Activated T-cell treated with anti-CD3 and anti-CD28 coated beads, Interleukin-2, amount 50 U/mL, for 1 hour (primary cell): ENCODE results near the gene ZDHHC14.
"Not testable (repeated sequence)": the region's sequence is repeated elsewhere in the genome, so short reads cannot be mapped to it uniquely, and the experiment has no call there.

ENCODE experiments used
- DNase-seq: peaks from one replicate; pipeline ENCODE4 v3.0.0-alpha.2; 2020

ZDHHC14 gene

GRCh38 chr6:157584036-157584435 lies 203.0 kb downstream of the ZDHHC14 start:
- DNase-seq: no peak

DNA sequence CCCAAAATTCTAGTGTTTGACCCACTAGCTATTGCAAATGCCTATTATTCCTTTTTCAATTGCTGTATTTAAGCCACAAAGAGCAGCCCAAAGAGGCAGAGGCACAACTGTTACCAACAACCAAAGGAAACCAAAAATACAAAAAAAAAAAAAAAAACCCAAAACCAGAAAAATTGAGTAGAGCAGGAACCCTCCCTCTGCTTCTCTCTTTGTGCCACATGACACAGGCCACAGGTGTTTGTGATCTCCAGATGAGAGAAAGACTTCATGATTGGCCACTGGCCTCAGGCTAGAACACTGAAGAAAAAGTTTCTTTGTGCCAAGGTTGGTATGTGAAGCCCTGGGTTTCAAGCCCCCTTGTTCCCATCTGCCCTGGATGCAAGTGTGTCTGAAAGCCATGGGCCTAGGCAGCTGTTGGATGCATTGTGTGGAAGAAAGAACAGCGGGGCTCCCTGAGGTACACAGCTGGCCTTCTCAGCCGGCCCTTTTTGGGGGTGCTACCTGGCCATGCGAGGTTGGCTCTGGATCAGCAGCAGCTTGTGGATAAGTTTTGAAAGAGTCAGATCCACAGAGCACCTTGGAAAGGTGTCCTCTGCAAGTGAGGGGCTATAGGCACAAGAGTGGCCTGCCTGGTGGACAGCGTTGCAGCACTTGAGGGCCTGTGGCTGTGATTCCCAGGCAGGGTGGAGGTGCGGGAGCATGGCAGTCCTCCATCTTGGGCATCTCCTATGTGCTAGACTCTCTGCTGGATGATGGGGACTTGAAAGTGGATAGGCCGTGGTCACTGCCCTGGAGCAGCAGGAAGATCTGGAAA lies 204.5 kb downstream of the ZDHHC14 start:
- DNase-seq: no peak

DNA sequence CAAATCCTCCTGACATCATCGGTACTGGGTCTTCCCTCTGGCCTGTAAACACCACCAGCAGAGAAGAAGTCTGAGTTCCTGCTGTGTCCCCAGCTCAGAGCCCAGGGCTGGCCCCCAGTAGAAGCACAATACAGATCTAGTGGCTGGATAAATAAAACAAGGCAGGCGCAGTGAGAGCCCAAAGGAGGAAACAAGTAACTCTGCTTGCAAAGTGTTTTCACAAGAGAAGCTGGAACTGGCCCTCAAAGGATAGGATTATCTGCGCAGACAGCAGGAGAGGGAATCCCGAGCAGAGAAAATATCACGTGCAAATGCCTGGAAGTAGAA lies 205.1 kb downstream of the ZDHHC14 start:
- no peak for DNase-seq

GRCh38 chr6:157586476-157587126 lies 205.6 kb downstream of the ZDHHC14 start:
- DNase-seq: no peak

DNA sequence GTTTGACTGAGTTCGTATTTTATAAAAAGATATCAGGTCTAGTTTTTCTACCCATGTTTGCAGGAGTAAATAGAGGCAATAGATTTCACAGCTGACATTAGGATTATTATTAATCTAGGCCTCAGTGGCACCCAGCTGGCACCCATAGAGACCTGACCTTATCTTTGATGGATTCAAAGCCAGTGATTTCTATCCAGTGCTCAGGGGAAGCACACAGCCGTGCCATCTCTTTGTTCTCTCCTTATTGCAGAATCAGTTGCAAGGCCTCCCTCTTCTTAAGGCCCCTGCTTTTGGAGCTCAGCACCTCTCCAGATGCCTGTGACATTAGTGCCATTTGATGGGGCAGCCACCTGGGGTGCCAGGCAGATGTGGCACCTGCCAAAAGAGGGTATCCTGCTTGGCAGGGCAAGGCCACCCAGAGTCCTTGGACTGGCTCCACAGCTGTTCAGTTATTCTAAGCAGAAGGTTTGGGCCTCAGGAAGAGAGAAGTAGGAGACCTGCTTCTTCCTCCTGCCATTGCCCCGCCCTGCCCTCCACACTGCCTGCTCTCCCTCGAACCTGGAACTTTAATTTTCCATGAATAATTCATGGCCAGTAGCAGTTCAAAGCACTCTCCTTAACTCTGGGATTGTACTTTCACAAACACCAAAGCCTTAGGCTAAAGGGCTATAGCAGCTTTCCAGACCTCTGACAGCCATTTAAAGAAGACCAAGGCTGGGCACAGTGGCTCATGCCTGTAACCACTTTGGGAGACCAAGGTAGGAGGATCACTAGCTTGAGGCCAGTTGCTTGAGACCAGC lies 206.3 kb downstream of the ZDHHC14 start:
- no peak for DNase-seq

- DNase-seq: not testable (repeated sequence)
These were observed 209.7 kb downstream of the ZDHHC14 start for GRCh38 chr6:157590654-157591053.

GRCh38 chr6:157592541-157592940 lies 211.6 kb downstream of the ZDHHC14 start:
- no peak for DNase-seq

DNA sequence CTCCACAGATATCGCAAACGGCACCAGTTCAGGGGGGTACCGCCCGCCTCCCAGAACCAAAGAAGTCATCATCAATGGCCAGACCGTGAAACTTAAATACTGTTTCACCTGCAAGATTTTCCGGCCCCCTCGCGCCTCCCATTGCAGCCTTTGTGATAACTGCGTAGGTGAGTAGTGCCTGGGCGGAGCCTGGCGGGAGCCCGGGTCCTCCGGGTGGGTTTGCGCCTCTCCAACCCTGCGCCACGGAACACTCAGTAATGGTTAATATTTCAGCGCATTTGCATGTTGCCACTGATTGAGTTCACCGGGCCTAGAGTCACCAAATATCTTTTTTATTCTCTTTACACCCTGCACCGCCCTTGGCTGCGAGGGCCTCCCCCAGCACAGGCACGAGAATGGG lies 212.0 kb downstream of the ZDHHC14 start:
- DNase-seq: no peak

DNA sequence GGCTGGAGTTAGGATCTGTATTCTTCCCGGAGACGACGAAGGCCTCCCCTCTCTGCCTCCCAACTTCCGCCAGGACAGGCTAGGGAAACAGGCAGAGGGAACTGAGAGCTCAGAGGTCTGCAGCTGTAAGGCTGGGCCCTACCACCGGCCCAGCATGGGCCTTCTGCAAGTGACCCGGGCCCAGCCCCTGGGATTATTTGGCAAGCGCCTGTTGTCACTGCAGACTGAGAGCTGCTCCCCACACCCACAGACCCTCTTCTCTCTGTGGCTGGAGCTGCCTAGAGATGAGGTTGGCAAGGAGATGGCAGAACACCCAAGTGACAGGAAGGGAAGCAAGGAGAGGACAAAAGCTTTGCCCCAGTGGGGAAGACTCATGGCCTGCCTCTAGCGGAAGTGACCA lies 212.6 kb downstream of the ZDHHC14 start:
- DNase-seq: no peak

DNA sequence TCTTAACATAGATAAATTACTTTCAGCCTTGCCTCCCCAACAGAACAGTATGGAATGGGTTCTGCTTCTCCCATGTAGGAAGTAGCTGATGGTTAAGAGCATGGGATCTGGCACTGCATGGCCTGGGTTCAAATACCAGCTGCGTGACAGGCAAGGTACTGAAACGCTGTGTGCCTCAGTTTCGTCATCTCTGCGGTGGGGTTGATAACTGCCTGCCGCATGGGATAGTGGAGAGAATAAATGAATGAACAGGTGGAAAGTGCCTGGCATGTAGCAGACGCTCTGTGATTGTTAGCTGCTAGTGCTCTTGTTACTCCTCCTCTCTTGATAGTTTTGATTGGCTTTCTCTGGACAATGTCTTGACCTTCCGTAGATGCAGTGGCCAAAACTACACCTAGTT lies 213.3 kb downstream of the ZDHHC14 start:
- no peak for DNase-seq

GRCh38 chr6:157595768-157596167 lies 214.8 kb downstream of the ZDHHC14 start:
- DNase-seq: no peak

DNA sequence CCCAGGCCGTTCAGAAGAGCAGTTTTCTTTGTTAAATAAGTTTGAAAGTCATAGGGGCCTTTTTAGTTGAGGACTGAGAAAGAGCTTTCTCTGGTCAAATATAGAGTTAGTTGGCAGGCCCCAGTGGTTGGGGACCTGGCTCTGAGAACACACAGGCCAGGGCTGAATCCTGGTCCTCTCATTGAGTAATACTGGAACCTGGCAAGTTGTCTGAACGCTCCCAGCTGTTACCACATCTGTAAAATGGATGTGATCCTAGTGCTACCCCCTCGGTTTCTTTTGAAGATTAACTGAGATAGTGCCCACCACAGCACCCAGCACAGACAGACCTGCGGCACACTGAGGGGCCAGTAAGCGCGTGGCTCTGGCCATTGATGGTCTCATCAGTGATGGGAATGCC lies 215.5 kb downstream of the ZDHHC14 start:
- no peak for DNase-seq

GRCh38 chr6:157596886-157597285 lies 215.9 kb downstream of the ZDHHC14 start:
- DNase-seq: no peak

DNA sequence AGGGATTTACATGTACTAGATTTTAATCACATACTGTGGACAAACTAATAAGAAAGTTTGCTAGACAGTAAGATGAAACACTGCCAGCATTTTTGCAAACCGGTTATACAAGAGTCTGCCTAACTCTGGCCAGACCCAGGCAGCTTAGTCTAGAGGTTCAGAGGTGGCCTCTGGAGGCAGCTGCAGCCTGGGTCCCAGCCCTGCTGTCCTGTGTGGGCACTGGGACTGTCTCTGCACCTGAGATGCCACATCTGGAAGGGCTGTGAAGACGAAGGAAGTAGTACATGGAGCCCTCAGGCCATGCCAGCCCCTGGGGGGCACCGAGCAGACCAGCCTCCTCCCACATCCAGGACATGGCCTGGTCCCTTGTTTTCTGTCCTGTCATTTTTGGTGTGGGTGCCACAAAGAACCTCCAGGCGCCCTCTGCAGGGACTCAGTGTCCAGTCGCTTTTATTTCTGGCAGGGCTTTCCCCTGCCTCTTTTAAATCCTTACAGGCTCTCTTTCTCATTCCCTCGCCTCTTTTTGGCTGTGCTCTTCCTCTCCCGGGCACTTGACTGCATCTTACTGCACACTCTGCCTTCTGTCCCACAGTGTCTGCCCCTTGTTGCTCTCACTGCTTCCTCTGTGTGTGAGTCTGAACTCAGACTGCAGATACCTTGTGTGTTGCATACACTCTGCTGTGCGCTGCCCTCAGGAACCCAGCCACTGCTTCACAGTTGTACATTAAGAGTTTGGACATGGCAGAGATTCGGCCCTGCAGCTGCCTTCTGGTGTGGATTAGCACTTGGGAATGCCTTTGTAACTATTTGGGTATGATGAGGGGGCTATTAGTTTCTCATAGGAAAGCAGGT lies 216.7 kb downstream of the ZDHHC14 start:
- peak; percentile 40 for DNase-seq

DNA sequence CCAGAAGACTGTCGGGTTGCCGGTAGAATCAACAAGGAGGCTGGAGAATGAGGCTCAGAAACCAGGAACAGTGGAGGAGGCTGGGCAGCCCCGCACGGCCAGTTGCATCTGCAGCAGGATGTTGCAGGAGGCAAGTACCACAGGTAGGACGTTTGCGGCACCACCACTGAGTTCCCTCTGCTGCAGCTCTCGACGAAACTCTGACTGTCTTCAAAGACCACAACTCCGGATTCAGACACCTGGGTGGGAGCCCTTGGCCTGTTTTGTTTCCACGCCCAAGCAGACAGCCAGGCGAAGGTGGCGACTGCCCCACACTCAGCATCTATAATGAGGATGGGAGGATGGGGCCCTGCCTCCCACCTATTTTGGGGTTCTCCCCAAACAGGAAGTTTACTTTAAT lies 218.2 kb downstream of the ZDHHC14 start:
- no peak for DNase-seq

- no peak for DNase-seq
These were observed 219.8 kb downstream of the ZDHHC14 start for GRCh38 chr6:157600807-157601206.

DNA sequence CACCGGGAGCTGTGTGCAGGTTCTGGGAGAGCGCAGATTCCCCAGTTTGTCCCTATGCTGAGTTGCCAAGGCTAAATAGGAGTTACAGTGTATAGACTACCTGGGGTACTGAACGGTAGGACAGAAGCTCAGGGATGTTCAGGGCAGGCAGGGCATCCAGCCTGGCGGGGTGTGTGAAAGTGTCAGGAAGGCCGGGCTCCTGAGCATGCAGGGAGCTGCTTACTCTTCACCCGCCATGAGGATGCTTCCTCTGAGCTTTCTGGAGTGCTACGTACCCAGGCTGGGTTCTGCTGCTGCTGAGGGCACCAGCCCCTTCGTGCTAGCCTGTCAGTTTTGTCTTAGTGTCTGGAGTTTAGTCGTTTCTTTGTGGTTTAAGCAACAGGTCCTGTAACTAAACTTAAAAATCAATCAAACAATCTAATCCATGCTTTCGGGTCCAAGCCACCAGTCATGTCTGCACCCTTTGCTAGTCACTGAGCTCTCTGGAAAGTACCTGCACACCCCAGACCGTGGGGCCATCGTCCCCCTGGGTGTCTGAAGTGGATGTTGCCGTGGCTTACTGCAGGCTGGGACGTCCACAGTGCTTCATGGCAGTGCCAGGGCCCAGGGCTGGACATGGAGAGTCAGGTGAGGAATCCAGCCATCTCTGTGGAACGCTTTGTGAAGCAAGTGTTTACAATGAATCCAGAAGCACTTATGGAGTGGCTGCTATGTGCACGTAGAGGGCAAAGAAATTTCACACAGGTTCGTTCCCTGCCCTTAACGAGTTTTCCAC lies 221.7 kb downstream of the ZDHHC14 start:
- DNase-seq: no peak

- DNase-seq: no peak
These were observed 222.4 kb downstream of the ZDHHC14 start for GRCh38 chr6:157603314-157603940.

- DNase-seq: no peak
These were observed 223.0 kb downstream of the ZDHHC14 start for GRCh38 chr6:157603971-157604370.

DNA sequence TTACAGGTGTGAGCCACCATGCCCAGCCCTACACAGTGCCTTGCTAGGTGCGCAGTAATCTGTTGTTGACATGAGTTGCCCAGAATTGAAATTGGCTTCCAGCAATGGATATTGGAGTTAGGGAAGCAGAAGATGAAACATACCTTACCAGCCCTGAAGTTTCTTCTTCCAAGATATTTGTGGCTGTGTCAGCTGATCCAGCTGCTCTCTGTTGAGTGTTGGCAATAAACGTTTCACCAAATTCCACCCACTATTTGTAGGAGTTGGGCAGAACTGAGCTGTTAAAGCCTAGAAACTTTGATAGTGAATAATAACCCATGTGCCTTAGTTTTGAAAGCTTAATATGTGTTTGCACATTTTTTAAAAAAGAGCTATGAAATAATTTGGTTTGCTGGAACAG lies 223.8 kb downstream of the ZDHHC14 start:
- DNase-seq: no peak

DNA sequence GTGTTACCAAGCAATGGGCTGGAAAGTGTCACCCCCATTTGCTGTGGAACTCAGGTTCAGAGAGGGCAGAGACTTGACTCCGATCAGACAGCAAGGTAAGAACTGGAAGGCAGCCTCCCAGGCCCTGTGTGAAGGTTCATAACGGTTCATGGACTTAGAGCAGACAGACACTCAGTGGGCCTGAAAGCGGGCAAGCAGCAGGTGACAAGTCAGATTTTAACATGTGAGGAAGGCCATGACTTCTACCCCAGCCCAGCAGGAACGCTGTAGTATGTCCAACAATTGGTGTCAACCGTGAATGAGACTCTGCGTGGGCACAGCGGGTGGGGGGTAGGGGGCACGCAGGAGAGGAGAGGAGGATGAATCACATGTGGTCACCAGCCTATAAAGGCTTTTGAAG lies 224.5 kb downstream of the ZDHHC14 start:
- no peak for DNase-seq

DNA sequence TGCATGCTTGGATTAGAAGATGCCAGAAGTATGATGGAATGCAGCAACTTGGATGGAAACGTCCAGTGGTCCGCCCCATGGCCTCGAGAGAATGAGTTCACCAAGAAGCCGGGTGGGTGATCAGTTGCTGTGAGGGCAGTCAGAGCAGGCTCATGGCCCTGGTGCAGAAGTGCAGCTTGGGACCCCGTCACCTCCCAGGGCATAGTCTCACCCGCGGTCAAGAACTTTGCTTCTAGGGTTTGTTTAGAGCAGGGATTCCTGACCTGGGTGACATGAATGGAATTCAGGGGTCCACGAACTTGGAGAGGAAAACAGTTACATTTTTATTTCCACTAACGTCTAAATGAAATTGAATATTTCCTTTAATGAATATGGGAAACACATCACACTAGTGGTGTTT lies 225.5 kb downstream of the ZDHHC14 start:
- no peak for DNase-seq
